Measurements from ENCODE around the gene SCN2A. TPM values are rescaled to one million over a fixed set of nuclear protein-coding genes. Genes with fewer than 3 reads are reported as not detected.

The SCN2A gene
- total RNA-seq, 2 donors from 2014 or later = 0.05 TPM; not detected in 1

GRCh38 chr2:165294912-165295311, 55.7 kb downstream of the SCN2A start:
- no peak for DNase-seq
- H3K4me1 ChIP-seq = no peaks in the 10 kb centered on the region
- H3K36me3 ChIP-seq = no peaks in the 10 kb centered on the region
- H3K27me3 ChIP-seq = no peaks in the 10 kb centered on the region
- TF ChIP-seq CTCF (IDR thresholded peaks at IDR 0.05) = no peak
- intact Hi-C loops (cut with DNase I) = loop anchor here (10.0 kb wide), 1 partner anchor 300 kb away; no protein-coding TSS in a partner anchor
- no peaks in the 10 kb centered on the region for H3K9me3 ChIP-seq
- no peak overlapping the region for H3K4me3 ChIP-seq
- no peak overlapping the region for H3K9ac ChIP-seq (ENCODE audit: low read depth in 2 of 2, low read length in 2 of 2)
- no peak overlapping the region for H3K27ac ChIP-seq

GRCh38 chr2:165295643-165296042, 56.4 kb downstream of the SCN2A start:
- H3K9ac ChIP-seq (ENCODE audit: low read depth in 2 of 2, low read length in 2 of 2) = no peak overlapping the region
- TF ChIP-seq CTCF (IDR thresholded peaks at IDR 0.05) = no peak
- no peak for DNase-seq
- no peak overlapping the region for H3K27ac ChIP-seq
- no peaks in the 10 kb centered on the region for H3K27me3 ChIP-seq
- H3K4me1 ChIP-seq = no peaks in the 10 kb centered on the region
- no peak overlapping the region for H3K4me3 ChIP-seq
- no peaks in the 10 kb centered on the region for H3K36me3 ChIP-seq
- intact Hi-C loops (cut with DNase I) = loop anchor here (10.0 kb wide), 1 partner anchor 301 kb away; no protein-coding TSS in a partner anchor
- H3K9me3 ChIP-seq = no peaks in the 10 kb centered on the region

GRCh38 chr2:165305391-165306096, 66.3 kb downstream of the SCN2A start:
- H3K9me3 ChIP-seq = no peaks in the 10 kb centered on the region
- no peaks in the 10 kb centered on the region for H3K27me3 ChIP-seq
- no peak overlapping the region for H3K27ac ChIP-seq
- intact Hi-C loops (cut with DNase I) = no loop called here
- no peak overlapping the region for H3K9ac ChIP-seq (ENCODE audit: low read depth in 2 of 2, low read length in 2 of 2)
- DNase-seq = no peak
- TF ChIP-seq CTCF (IDR thresholded peaks at IDR 0.05) = no peak
- H3K36me3 ChIP-seq = no peaks in the 10 kb centered on the region
- H3K4me3 ChIP-seq = no peak overlapping the region
- H3K4me1 ChIP-seq = no peaks in the 10 kb centered on the region

- H3K27me3 ChIP-seq = no peaks in the 10 kb centered on the region
Measured at GRCh38 chr2:165307317-165307716, 68.1 kb downstream of the SCN2A start.

GRCh38 chr2:165311949-165312348, 72.7 kb downstream of the SCN2A start:
- no peak overlapping the region for H3K27ac ChIP-seq
- H3K9ac ChIP-seq (ENCODE audit: low read depth in 2 of 2, low read length in 2 of 2) = no peak overlapping the region
- intact Hi-C loops (cut with DNase I) = no loop called here
- DNase-seq = no peak
- H3K4me3 ChIP-seq = no peak overlapping the region
- H3K4me1 ChIP-seq = no peaks in the 10 kb centered on the region
- H3K27me3 ChIP-seq = no peaks in the 10 kb centered on the region
- no peaks in the 10 kb centered on the region for H3K9me3 ChIP-seq
- no peak for TF ChIP-seq CTCF (IDR thresholded peaks at IDR 0.05)
- no peaks in the 10 kb centered on the region for H3K36me3 ChIP-seq

More at GRCh38 chr2:165307317-165307716, 68.1 kb downstream of the SCN2A start:
- no peak for DNase-seq
- intact Hi-C loops (cut with DNase I) = no loop called here
- Histone ChIP-seq H3K4me3 (no peak overlapping the region), H3K9me3 (no peaks in the 10 kb centered on the region), H3K9ac (ENCODE audit: low read depth in 2 of 2, low read length in 2 of 2) (no peak overlapping the region), H3K27ac (no peak overlapping the region), H3K36me3 (no peaks in the 10 kb centered on the region), H3K4me1 (no peaks in the 10 kb centered on the region)
- no peak for TF ChIP-seq CTCF (IDR thresholded peaks at IDR 0.05)

All from colonic mucosa (tissue), 4 donors.